NCI-H446 (cell line): ENCODE data around the gene TECPR1.
A peak's percentile ranks its signal among the peaks of the same experiment; 100 is the strongest.

ENCODE experiments used
- DNase-seq, 2 experiments: peaks; one replicate each; lab custom pipeline; 2025; lab: John Stamatoyannopoulos, UW

TECPR1 gene, protein sequence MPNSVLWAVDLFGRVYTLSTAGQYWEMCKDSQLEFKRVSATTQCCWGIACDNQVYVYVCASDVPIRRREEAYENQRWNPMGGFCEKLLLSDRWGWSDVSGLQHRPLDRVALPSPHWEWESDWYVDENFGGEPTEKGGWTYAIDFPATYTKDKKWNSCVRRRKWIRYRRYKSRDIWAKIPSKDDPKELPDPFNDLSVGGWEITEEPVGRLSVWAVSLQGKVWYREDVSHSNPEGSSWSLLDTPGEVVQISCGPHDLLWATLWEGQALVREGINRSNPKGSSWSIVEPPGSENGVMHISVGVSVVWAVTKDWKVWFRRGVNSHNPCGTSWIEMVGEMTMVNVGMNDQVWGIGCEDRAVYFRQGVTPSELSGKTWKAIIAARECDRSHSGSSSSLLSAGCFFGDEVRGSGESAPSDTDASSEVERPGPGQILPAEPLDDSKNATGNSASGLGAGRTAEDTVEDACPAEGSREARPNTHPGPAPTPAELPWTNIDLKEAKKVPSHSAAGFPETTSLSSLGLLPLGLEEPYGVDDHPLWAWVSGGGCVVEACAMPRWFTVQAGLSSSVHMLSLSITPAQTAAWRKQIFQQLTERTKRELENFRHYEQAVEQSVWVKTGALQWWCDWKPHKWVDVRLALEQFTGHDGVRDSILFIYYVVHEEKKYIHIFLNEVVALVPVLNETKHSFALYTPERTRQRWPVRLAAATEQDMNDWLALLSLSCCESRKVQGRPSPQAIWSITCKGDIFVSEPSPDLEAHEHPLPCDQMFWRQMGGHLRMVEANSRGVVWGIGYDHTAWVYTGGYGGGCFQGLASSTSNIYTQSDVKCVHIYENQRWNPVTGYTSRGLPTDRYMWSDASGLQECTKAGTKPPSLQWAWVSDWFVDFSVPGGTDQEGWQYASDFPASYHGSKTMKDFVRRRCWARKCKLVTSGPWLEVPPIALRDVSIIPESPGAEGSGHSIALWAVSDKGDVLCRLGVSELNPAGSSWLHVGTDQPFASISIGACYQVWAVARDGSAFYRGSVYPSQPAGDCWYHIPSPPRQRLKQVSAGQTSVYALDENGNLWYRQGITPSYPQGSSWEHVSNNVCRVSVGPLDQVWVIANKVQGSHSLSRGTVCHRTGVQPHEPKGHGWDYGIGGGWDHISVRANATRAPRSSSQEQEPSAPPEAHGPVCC

DNA sequence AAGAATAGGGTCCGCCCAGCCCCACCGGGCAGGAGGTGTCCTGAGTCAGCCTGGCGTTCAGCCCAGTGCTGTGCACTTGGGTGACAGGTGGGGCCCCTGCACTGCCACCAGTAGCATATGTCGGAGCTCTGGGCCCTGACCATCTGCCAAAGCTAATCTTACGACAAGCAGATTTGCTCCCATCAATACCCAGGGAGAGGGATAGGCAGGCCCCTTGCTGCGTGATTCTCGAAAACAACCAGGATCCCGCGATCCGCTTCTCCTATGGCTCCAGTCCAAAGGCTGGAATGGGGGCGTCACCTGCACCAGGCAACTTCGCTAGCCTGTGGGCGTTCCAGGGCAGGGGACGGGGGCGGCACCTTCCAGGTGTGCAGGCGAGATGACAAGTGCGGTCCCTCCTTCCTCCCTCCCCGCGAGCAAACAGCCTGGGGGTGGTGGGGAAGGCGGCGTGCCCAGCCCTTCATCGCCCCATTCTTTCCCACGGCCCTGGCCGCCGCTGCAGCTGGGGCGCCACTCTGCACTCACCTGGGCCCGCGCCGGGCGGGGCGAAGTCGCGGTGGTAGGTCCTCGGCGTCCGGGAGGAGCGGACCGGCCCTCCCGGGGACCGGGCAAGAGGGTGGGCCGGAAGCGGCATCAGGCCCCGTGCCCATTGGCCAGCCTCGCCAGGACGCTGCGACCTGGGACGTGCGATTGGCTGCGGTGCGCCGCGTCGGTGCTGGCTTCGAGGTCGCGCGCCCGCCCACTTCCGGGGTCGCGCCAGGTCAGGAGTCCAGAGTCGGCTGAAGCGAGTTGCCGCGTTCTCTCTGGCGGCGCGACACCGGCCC is at the start of gene TECPR1:
Gene TECPR1, minus strand, starts transcription at position 632 of the 824 bp plus-strand sequence. CDS start 6,086 bp downstream, outside the sequence.
- DNase-seq = peak; percentile 43 to 87

DNA sequence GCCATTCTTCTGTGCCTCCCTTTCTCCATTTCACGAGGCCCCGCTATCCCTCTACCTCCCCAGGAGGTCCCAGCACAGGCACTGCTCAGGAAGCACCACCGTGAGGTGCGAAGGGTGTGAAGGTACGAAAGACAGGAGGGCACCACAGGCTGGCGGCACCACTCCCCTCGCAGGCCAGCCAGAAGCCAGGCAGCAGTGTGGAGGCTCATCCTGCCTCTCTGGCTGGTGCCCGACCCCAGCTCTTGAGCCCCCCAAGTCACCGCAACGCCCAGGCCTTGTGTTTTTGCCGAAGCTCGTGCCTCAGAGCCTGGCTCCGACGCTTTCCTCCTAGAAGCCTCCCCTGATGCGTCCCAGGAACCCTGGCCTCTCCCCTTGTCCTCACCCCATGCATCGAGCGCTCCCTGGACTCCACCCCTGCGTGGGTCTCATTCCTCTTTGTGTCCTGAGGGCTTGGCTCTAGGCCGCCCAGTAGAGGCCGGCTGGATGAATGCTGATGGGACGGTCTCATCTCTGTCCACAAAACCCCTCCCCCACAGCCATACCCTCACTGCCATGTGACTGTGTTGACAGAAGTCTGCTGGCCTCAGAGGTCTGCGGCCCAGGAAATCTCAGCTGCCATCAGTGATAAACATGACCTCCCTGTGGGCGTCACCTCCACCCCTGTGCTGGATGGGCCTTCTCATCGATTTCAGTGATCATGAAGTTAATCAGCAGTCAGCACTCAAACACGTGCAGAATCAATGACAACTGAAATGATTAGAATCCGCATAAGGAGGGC is 48.8 kb upstream of the TECPR1 start:
- no peak for DNase-seq

DNA sequence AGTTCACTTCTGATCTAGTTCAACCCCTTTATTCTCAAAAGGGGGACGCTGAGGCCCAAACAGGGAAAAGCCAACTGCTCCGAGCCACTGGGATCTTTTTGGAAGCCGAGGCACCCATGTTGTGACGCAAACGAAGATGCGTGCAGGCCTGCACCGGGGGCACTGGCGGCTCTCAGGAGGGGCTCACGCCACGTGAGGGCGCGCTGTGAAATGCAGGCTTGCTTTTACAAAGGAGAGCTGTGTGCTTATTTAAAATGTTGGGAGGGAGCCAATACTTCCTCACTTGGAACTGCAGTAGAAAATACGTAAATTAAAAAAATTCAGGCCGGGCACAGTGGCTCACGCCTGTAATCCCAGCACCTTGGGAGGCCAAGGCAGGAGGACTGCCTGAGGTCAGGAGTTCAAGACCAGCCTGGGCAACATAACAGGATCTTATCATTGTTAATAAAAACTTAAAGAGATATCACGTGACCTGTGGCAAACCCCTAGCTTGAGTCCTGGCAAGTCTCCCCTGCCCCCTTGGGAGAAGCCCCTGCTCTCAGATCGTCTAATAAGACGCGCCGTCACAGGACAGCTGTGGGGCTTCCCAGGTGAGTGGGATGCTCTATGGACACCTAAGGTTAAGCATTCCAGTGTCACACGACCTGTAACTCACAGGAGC is 45.7 kb upstream of the TECPR1 start:
- DNase-seq = no peak

DNA sequence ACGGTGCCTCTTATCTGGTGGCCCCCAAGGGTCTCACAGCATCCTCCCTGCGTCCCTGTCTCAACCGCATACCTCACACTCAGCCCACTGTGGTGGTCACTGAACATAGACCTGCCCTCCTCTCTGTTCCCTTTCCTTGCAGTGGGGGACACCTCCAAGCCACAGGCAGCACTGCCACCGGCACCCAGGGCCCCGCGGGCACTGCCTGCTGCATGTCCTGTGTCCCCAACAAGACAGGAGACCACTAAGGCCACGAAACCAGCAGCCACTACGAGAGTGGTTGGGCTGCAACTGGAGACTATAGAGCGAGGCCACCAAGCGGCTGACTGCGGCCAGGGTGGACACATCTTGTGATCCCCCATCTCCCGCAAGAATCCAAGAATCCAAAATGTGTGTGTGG is 44.8 kb upstream of the TECPR1 start:
- DNase-seq = no peak

DNA sequence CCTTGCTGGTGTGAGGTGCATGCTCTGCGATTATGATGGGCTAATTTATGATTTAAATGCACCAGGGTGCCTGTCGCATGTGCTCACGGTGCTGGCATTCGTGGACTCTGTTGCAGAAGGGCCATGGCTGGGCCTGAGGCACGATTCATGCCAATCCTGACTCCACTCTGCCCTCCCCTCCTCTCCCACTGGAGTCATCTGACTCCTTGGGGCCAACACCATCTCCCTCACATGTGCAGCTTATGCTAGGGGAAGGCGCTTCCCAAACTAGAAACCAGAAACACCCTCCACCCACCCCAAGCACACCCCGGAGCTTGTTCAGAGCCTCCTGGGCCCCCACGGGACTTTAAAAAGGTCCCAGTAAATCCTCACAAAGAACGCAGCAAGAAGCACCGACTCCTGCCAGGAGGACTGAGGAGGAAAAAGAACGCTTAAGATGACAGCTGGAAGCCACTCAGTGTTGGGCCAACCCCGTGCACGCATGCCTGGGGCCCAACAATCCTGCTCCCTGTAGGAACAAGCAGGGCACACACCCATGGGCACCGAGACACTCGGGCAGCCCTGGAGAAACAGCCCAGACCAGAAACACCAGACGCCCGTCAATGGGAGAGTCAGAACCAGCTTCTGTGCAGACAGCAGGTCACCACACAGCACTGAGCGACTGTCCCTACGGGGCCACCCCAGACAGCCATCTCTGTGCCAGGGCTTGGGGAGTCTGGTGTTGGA is 43.6 kb upstream of the TECPR1 start:
- DNase-seq = no peak

DNA sequence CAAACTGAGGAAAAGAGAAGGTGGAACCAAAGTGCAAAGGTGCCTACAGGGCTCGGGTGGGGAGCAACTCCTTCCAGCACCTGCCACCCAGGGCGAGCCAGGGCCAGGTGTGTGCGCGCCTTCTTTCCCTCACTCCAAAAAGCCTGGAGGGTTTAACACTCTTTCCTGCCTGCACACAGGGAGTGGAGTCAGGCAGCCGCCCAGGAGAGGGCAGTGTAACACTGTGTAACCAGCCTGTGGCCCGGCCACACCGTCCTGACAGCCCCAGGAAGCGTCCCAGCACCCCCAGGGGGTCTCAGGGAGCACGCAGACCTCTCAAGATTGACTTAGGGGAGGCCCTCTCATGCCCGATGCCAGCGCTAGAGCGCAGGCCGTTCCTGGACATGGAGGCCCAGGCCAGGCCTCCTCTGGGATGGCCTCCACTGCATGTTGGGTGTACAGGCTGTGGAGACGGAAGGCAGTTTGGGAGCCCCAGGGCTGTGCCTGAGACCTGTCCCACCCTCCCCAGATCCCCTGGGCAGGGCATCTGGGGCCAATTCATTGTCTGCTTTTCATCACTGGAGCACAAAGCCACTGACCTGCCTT is 42.9 kb upstream of the TECPR1 start:
- peak in 1 of 2 experiments; percentile 8 for DNase-seq

DNA sequence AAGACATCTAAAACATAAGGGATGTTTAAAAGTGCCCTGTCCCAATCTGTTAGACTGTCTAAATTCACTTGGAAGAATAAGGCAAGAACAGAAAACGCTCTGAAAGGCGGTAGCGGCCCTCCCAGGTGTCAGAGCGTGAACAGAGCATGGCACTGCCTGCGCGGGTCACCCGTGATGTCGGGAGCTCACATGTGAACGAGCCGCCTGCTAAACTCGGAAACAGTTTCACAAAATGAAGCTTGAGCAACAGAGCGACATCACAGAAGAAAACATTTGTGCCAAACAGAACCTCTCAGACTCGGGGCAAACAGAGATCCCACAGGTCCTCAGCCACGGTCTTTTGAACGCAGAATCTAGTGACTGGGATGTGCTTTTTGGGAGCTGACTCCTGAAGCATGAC is 42.3 kb upstream of the TECPR1 start:
- DNase-seq = no peak

DNA sequence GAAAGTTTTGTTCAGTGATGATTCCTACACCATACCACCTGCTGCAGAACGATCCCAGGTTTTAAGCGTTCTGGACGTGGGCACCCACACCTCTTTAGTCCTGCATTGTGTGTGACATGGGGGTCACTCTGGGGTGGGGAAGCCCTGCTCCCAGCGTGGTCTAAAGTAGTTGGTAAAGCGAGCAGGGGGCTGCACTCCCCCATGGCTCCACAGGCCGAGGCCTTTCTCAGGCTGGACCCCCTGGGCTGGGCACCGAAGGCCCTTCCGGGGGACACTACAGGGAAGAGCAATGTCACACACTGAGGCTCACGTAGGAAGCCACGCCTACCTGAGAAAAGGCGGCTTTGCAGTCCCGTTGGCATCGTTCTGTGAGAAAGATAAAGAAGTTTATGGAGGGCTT is 41.7 kb upstream of the TECPR1 start:
- no peak for DNase-seq

DNA sequence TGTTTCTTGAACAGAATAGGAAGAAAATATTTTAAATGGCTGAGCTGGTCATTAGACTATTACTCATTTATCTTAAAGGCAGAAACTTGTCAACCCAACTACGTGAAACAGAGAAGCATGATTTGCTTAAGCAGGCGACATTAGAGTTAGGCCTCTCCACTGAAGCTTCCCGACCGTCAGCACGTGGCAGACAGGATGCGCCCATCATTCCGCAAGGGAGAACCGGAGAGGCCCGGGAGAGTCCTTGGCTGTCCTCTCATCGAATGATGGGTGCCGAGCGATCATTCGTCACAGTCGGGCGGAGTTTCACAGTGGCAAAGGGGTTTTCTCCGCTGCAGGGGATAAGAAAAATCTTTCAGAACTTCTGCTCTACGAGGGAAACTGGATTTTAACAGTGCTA is 41.2 kb upstream of the TECPR1 start:
- no peak for DNase-seq

DNA sequence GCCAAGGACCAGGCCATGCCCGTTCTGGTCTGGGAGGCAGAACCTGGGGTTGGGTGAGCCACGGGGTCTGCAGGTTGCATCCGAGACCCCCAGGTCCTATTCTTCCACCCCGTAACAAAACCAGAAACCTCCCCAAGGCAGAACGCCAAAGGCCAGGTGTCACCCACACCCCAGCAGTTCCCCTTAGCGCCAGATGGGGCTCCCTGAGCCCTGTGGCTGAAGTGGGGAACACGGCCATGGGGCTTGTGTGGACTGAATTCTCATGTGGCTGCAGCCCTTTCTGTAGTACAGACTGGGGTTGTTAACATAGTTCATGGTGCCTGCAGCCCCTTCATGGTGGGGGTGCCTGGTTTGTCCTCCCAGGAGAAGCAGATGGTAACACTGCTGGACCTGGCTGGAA is 39.7 kb upstream of the TECPR1 start:
- no peak for DNase-seq

DNA sequence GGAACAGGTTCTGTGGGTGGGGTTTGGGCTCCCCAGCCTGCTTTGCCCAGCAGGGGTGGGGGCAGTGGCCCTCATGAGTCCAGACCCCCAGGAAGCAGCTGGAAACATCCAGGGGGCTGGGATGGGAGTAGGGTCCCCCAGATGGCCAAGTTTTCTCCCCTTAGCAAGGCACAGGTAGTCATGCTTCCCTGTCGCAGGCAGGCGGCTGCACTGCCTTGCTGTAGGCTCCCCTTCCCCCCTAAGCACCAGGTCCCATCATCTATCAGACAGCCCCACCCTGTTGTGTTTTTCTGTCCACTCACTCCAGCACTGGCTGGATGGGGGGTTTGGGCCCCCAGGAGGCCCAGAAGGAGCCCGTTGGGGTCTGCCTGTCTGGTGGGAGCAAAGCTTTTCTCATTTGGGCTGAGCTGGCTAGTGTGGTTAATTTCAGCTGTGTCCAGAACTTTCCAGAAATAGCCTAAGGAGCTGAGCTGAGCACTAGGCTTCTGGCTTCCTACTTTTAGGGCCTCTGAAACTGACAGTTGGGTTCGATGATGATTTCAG is 37.4 kb upstream of the TECPR1 start:
- DNase-seq = no peak

DNA sequence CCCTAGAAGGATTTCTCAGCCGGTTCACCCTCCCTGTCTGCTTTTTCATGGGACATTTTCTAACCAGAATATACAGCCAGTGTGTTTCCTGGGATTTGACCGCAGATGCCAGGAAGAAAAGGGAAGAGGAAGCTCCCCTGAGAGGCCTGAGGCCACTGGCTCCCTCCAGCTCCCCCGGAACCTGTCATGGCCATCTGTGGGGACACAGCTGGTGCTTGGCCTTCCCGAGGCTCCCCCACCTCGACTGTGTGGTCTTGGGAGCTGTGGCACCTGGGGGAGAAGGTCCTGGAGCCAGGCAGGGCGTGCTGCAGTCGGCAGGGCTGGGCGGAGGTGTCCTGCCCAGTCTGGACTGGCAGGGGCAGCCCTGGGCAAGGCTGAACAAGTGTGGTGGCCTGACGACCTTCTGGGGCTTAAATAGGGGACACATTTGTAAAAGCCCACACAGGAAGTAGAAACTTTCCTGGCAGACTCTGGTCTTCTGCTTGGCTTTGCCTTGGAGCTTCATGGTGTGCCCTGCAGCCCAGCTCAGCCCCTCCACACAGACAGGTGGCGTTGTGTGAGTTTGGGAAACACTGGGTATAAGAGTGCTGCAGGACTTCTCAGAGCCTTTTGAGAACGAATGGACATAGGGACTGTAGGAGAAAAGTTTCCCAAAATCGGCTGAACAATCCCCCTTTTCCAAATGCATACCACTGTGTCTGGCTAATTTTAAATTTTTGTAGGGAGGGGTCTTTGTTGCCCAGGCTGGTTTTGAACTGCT is 36.2 kb upstream of the TECPR1 start:
- no peak for DNase-seq

DNA sequence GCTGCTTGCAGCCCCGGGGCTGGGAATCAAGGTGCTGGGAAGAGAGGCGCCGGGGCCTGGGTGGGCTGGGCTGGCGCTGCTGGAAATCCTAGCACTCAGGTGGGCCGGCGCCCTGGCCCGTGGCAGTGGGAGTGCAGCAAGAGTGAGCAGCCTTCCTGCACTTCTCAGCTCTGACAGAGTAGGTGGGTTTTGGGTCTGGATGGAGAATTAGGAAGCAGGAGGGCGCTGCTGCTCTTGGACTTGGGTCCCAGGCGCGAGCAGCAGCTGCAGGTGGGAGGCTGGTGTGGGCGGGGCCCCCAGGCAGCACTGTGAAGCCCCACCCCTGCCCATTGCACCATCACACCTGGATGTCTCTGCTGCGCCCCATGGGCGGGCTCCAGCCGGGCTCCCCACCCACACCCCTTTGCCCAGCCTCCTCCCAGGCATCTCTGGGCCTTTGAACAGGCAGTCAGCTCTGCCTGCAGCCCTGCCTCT is 35.5 kb upstream of the TECPR1 start:
- DNase-seq = no peak

DNA sequence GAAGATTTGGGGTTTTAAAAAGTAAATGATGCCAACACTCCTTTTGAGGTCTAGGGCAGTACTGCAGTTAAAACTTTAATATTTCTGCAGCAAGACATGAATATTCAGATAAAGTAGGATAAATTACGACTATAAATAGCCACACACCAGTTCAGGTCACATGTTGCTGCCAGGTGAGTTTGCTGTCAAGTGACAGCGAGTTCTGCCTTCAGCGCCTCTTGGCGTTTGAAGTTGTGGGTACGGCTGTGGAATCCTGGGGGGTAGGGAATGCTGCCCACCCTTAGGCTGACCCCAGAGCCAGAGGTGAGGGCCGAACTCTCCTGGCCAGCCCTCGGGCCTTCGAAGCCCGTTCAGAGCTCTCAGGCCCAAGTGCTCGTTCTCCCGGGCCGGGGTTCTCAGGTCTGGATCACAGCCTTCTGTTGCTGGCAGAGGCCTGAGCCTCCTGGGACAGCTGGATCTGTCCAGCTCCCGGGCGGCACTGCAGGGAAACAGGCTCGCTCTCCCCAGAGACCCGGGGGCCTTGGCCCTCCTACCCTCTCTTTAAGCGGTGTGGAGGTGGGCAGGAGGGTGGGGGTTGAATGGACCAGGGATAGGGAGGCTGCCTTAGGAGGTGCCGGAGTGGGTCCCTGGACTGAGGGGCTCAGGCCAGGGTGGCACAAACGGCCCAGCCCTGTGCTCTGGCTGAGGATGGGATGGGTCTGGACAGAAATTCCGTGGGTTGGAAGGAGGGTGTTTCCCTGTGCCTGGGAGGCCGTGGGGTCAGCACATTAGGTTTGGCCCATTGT is 34.9 kb upstream of the TECPR1 start:
- no peak for DNase-seq

DNA sequence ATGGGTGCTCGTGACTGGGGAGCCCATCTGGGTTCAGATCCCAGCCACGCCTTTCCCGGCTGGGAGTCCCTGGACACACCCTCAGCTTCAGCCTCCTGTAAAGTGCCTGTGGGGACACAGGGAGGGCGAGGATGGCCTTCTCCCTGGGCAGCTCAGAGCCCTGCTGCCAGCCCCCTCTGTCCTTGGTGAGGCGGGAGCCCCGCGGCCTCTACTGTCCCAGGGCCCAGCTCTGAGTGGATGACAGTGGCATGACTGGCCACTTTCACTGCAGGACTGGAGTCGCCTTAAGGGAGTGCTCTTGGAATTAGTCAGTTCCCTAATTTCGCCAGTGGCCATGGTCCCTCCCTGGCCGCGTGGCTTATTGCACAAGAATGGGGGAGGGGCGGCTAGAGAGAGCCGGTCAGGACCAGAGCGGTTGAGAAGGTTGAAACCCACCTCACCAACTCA is 34.1 kb upstream of the TECPR1 start:
- DNase-seq = no peak

DNA sequence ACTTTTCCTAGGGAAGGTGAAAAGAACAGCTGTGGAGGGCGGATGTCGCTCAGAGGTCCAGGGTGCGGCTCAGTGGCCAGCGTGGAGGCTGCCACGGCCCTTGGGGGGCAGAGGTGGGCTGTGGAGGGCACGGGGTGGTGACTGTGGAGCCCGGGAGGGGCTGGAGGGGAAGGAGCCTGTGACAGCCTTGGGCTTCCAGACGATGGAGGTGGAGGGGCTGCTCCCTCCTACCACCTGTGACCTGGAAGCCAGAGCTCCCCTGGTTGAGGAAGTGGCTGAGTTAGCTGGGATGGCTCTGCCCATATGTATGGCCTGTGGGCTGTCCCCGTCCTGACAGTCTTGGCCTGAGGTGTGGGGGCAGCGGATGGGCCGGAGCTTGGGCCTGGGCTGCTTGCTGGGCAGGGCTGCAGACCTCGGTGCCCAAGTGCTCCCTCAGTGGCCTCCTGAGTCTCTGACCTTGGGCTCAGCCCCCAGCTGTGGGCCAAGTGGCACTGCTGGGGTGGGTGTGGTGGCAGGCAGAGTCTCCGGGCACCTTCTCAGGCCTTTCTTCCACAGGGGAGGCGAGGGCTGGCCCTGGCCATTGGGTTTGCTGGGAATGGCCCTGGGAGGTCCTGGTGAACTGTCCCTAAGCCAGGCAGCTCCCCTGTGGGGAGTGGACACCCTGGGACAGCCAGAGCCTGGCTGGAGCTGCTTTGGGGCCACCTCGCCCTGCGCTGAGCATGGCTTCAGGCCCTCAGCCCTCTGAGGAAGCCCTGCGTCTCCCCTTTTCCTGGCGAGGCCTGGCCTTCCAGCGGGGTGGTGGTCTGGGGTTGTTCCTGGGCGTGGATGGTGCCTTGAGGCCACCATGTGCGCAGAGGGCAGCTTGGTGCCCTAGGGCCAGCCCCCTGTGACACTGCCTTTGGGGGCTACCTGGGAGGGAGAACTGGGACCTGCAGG is 33.4 kb upstream of the TECPR1 start:
- no peak for DNase-seq
